ENCODE measurements around the gene RMDN2.
A peak's percentile ranks its signal among the peaks of the same experiment; 100 is the strongest.
"Not testable (repeated sequence)": the region's sequence is repeated elsewhere in the genome, so short reads cannot be mapped to it uniquely, and the experiment has no call there.

Gene RMDN2

GRCh38 chr2:37997629-37998028, 72.5 kb downstream of the RMDN2 start:
- DNase-seq, result no peak

- DNase-seq, result no peak
These were observed 75.6 kb downstream of the RMDN2 start for GRCh38 chr2:38000485-38001222.

- DNase-seq, result not testable (repeated sequence)
These were observed 85.1 kb downstream of the RMDN2 start for GRCh38 chr2:38010187-38010586.

GRCh38 chr2:38010995-38011394, 85.9 kb downstream of the RMDN2 start:
- DNase-seq, result no peak

GRCh38 chr2:38013158-38013752, 88.2 kb downstream of the RMDN2 start:
- DNase-seq, result no peak

GRCh38 chr2:38016219-38016618, 91.1 kb downstream of the RMDN2 start:
- no peak for DNase-seq

- no peak for DNase-seq
These were observed 92.7 kb downstream of the RMDN2 start for GRCh38 chr2:38017836-38018235.

GRCh38 chr2:38020359-38021069, 95.4 kb downstream of the RMDN2 start:
- not testable (repeated sequence) for DNase-seq

- no peak for DNase-seq
These were observed 96.5 kb downstream of the RMDN2 start for GRCh38 chr2:38021589-38021988.

GRCh38 chr2:38026846-38027245, 101.8 kb downstream of the RMDN2 start:
- no peak for DNase-seq

GRCh38 chr2:38028829-38029228, 103.7 kb downstream of the RMDN2 start:
- DNase-seq, result no peak

- no peak for DNase-seq
These were observed 104.4 kb downstream of the RMDN2 start for GRCh38 chr2:38029512-38029911.

- no peak for DNase-seq
These were observed 105.7 kb downstream of the RMDN2 start for GRCh38 chr2:38030635-38031355.

- DNase-seq, result no peak
These were observed 107.9 kb downstream of the RMDN2 start for GRCh38 chr2:38032946-38033345.

- no peak for DNase-seq
These were observed 108.6 kb downstream of the RMDN2 start for GRCh38 chr2:38033646-38034045.

GRCh38 chr2:38035968-38036367, 110.9 kb downstream of the RMDN2 start:
- no peak for DNase-seq

GRCh38 chr2:38037325-38037724, 112.2 kb downstream of the RMDN2 start:
- DNase-seq, result no peak

GRCh38 chr2:38037757-38038621, 112.9 kb downstream of the RMDN2 start:
- DNase-seq, result peak; percentile 86

GRCh38 chr2:38038682-38039081, 113.6 kb downstream of the RMDN2 start:
- DNase-seq, result no peak

GRCh38 chr2:38039121-38039910, 114.2 kb downstream of the RMDN2 start:
- DNase-seq, result no peak

GRCh38 chr2:38045811-38046210, 120.7 kb downstream of the RMDN2 start:
- no peak for DNase-seq

GRCh38 chr2:38056216-38056615, 131.1 kb downstream of the RMDN2 start:
- DNase-seq, result no peak

Data from activated CD4-positive, alpha-beta T cell treated with anti-CD3 and anti-CD28 coated beads, Interleukin-10, Interleukin-2, amounts not matched to agents 100 ng/mL and 50 ng/mL, durations not matched to agents 16 hours and 8 hours (primary cell).